NT2/D1 (cell line): Measurements from ENCODE around the gene LRBA.

Experiments
- SUZ12 ChIP-seq: IDR thresholded peaks from 2 replicates; pipeline ENCODE4 v1.6.1; 2011; ENCODE audit not compliant: insufficient read length, insufficient read depth; ENCODE audit errors: extremely low read depth
- YY1 ChIP-seq: IDR thresholded peaks from 2 replicates; pipeline ENCODE4 v1.6.1; 2011; ENCODE audit not compliant: insufficient read length, insufficient read depth
- ZNF274 ChIP-seq: IDR thresholded peaks from 2 replicates; pipeline ENCODE4 v1.6.1; 2011; ENCODE audit warnings: mild to moderate bottlenecking, low read depth, low read length

DNA sequence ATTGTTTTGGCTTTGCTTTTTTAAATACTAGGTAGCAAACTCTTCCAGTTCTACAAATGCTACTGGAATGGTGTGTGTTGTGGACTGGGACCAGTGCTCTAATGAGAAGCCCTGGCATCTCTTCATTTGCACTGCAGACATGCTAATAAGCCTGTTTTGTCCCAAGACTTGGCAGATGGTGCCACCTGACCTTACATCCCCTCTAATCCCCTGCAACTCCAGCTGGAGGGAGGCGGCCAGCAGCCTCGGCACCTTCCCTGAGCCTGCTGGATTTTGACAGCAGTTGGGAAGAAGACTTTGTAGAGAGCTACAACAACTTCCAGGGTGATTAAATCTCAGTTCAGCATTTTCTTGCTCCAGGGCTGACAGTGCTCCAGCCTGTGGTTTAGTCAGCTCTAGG is 736.9 kb downstream of the LRBA start:
- TF ChIP-seq ZNF274 (no peak), SUZ12 (no peak), YY1 (no peak)
